A673 (cell line): ENCODE measurements around the gene HAND1. TPM values are rescaled to one million over a fixed set of nuclear protein-coding genes. Genes with fewer than 3 reads are reported as not detected.

Source experiments
- BruUV-seq: library from RNA; stranded (reverse); fragments of 400-500 nt; replicated peaks from 2 replicates; lab custom pipeline; 2021; lab: Mats Ljungman, UMichigan
- CTCF ChIA-PET: fragments of 300-600 bp; sonication (Branson Sonifier 250); formaldehyde crosslinking; loops from one replicate; lab custom pipeline; 2022; ENCODE audit warnings: antibody characterized with exemption; lab: Charles Lee
- POLR2A ChIA-PET: fragments of 300-600 bp; sonication (Branson Sonifier 250); formaldehyde crosslinking; loops from one replicate; lab custom pipeline; 2022; ENCODE audit warnings: antibody characterized with exemption; ENCODE audit not compliant: low non-redundant PET; lab: Charles Lee
- DNase-seq: peaks from one replicate; pipeline ENCODE4 v3.0.0-alpha.2; 2015; ENCODE audit warnings: low spot score
- H3K27ac ChIP-seq: fragments of 200-600 bp; sonication (generic); 2 replicates; pipeline ENCODE4 v1.5.1; 2016; ENCODE audit warnings: mixed run types, low read depth, mild to moderate bottlenecking, mixed read lengths, antibody characterized with exemption, low read length; ENCODE audit not compliant: poor library complexity, severe bottlenecking
- H3K27me3 ChIP-seq: fragments of 200-600 bp; sonication (generic); replicated peaks from 2 replicates; pipeline ENCODE4 v1.6.1; 2017; ENCODE audit warnings: mixed run types, low read depth, mild to moderate bottlenecking, mixed read lengths, antibody characterized with exemption, low read length; ENCODE audit not compliant: insufficient read depth, poor library complexity
- H3K36me3 ChIP-seq: fragments of 200-600 bp; sonication (generic); 2 replicates; pipeline ENCODE4 v1.6.1; 2016; ENCODE audit warnings: mixed run types, mild to moderate bottlenecking, mixed read lengths, antibody characterized with exemption, low read length; ENCODE audit not compliant: insufficient read depth, poor library complexity, severe bottlenecking
- H3K4me1 ChIP-seq: fragments of 200-600 bp; sonication (generic); 2 replicates; pipeline ENCODE4 v1.6.1; 2017; ENCODE audit warnings: mixed run types, mild to moderate bottlenecking, mixed read lengths, antibody characterized with exemption, low read length; ENCODE audit not compliant: insufficient read depth, poor library complexity, severe bottlenecking
- H3K4me3 ChIP-seq: fragments of 200-600 bp; sonication (generic); 2 replicates; pipeline ENCODE4 v1.5.1; 2016; ENCODE audit warnings: low read depth, mixed run types, mild to moderate bottlenecking, mixed read lengths, low read length; ENCODE audit not compliant: poor library complexity, severe bottlenecking
- H3K9me3 ChIP-seq: fragments of 200-600 bp; sonication (generic); 2 replicates; pipeline ENCODE4 v1.6.1; 2016; ENCODE audit warnings: mixed run types, low read depth, mild to moderate bottlenecking, mixed read lengths, antibody characterized with exemption, low read length; ENCODE audit not compliant: poor library complexity, severe bottlenecking
- CTCF ChIP-seq: fragments of 300-800, 200-600 bp; sonication (generic); conservative IDR thresholded peaks from 2 replicates; pipeline ENCODE4 v1.5.1; 2017; ENCODE audit warnings: low read depth, mild to moderate bottlenecking, antibody characterized with exemption, low read length, moderate library complexity, mixed read lengths
- EZH2 ChIP-seq: fragments of 200-600 bp; sonication (generic); IDR thresholded peaks from 2 replicates; pipeline ENCODE4 v1.6.1; 2017; ENCODE audit warnings: borderline replicate concordance, low read depth, mild to moderate bottlenecking, mixed read lengths, antibody characterized with exemption, low read length; ENCODE audit not compliant: poor library complexity, severe bottlenecking
- intact Hi-C: fragments of 100-400 bp; cut with micrococcal nuclease; formaldehyde crosslinking; loops from one replicate; pipeline ENCODE4 v1.10.0; 2022; ENCODE audit not compliant: unreplicated experiment
- total RNA-seq: library from RNA; stranded (reverse); gene quantifications from 2 replicates; pipeline ENCODE4 v1.2.3, GENCODE V29; 2021

HAND1 gene
- total RNA-seq, 1 experiment from 2014 or later = not detected

- Histone ChIP-seq H3K27me3 (peaks cover 51% of the 10 kb centered on the region), H3K4me3 (no peak overlapping the region), H3K9me3 (no peaks in the 10 kb centered on the region), H3K4me1 (no peaks in the 10 kb centered on the region), H3K36me3 (no peaks in the 10 kb centered on the region), H3K27ac (no peak overlapping the region)
- no peak for TF ChIP-seq EZH2
- TF ChIP-seq CTCF = no peak
- intact Hi-C loops = no loop called here
- BruUV-seq = no TSS peak
- no peak for DNase-seq
- ChIA-PET CTCF (no interaction called here), POLR2A (no interaction called here)
These were observed 13.9 kb upstream of the HAND1 start for GRCh38 chr5:154491941-154492340.

GRCh38 chr5:154487541-154487940 is 9.5 kb upstream of the HAND1 start:
- H3K4me3 ChIP-seq = no peak overlapping the region
- intact Hi-C loops = no loop called here
- BruUV-seq = no TSS peak
- H3K9me3 ChIP-seq = no peaks in the 10 kb centered on the region
- peaks cover 72% of the 10 kb centered on the region for H3K27me3 ChIP-seq
- DNase-seq = no peak
- TF ChIP-seq EZH2 (no peak), CTCF (no peak)
- H3K4me1 ChIP-seq = peaks cover 3% of the 10 kb centered on the region
- ChIA-PET POLR2A (no interaction called here), CTCF (no interaction called here)
- no peaks in the 10 kb centered on the region for H3K36me3 ChIP-seq
- H3K27ac ChIP-seq = no peak overlapping the region

GRCh38 chr5:154486427-154486866 is 8.4 kb upstream of the HAND1 start:
- no TSS peak for BruUV-seq
- ChIA-PET POLR2A (interaction anchor here (0.7 kb wide), 1 partner anchor 81 kb away, joined by 4 read pairs; no protein-coding TSS in a partner anchor), CTCF (no interaction called here)
- no peaks in the 10 kb centered on the region for H3K9me3 ChIP-seq
- no peak overlapping the region for H3K27ac ChIP-seq
- H3K36me3 ChIP-seq = no peaks in the 10 kb centered on the region
- no peak overlapping the region for H3K4me3 ChIP-seq
- intact Hi-C loops = no loop called here
- peaks cover 3% of the 10 kb centered on the region for H3K4me1 ChIP-seq
- H3K27me3 ChIP-seq = peaks cover 83% of the 10 kb centered on the region
- TF ChIP-seq CTCF = no peak
- TF ChIP-seq EZH2 = no peak
- no peak for DNase-seq
